C4-2B (cell line): Measurements from ENCODE around the gene ALG12.

ENCODE experiments used
- ZFX ChIP-seq: fragments of 450-650 bp; IDR thresholded peaks from 2 replicates; pipeline ENCODE4 v1.6.1; 2017
- TF ChIP-seq, protein P1 (sequence below): fragments of 450-650 bp; conservative IDR thresholded peaks from 2 replicates; pipeline ENCODE4 v1.5.1; 2017; ENCODE audit warnings: mild to moderate bottlenecking

GRCh38 chr22:49903322-49904039 lies 14.8 kb downstream of the ALG12 start:
- TF ChIP-seq, protein P1, sequence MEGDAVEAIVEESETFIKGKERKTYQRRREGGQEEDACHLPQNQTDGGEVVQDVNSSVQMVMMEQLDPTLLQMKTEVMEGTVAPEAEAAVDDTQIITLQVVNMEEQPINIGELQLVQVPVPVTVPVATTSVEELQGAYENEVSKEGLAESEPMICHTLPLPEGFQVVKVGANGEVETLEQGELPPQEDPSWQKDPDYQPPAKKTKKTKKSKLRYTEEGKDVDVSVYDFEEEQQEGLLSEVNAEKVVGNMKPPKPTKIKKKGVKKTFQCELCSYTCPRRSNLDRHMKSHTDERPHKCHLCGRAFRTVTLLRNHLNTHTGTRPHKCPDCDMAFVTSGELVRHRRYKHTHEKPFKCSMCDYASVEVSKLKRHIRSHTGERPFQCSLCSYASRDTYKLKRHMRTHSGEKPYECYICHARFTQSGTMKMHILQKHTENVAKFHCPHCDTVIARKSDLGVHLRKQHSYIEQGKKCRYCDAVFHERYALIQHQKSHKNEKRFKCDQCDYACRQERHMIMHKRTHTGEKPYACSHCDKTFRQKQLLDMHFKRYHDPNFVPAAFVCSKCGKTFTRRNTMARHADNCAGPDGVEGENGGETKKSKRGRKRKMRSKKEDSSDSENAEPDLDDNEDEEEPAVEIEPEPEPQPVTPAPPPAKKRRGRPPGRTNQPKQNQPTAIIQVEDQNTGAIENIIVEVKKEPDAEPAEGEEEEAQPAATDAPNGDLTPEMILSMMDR: no peak
- no peak for TF ChIP-seq ZFX
